T-cell (primary cell): ENCODE results near the gene ANKS4B. TPM values are rescaled to one million over a fixed set of nuclear protein-coding genes. Genes with fewer than 3 reads are reported as not detected.

Experiments
- ATAC-seq, 4 experiments: fragments of 200-7000 bp in 3 of 4; fragments of 150-1000 bp in 1 of 4; cut with Tn5 transposase; replicated peaks in 1 of 4; 1 replicate in 3 of 4; 2 replicates in 1 of 4; pipeline ENCODE4 v1.10.0; 2021; ENCODE audit warnings: moderate library complexity in 3 of 4, mild to moderate bottlenecking in 2 of 4, moderate number of reproducible peaks in 1 of 4
- CTCF ChIA-PET, 2 donors: fragments of 300-600 bp; sonication (Branson Sonifier 250); formaldehyde crosslinking; loops; one replicate each; lab custom pipeline; 2022; ENCODE audit warnings: antibody characterized with exemption in 2 of 2; lab: Charles Lee
- POLR2A ChIA-PET, 2 donors: fragments of 300-600 bp; sonication (Branson Sonifier 250); formaldehyde crosslinking; loops; one replicate each; lab custom pipeline; 2022; ENCODE audit warnings: antibody characterized with exemption in 2 of 2; lab: Charles Lee
- DNase-seq, 35 experiments: peaks; one replicate each; pipeline versions ENCODE4 v3.0.0 to v3.0.0-alpha.2; 2013 to 2023
- H3K27ac ChIP-seq: one replicate; pipeline ENCODE4 v1.5.1; 2013; ENCODE audit warnings: low read length
- H3K27me3 ChIP-seq, 2 experiments: replicated peaks in 1 of 2; 1 replicate in 1 of 2; 2 replicates in 1 of 2; pipeline versions ENCODE4 v1.6.1 to v1.7.0; 2013; ENCODE audit warnings: low read length in 1 of 2, mixed read lengths in 1 of 2; ENCODE audit not compliant: control insufficient read depth in 2 of 2, insufficient read depth in 2 of 2; ENCODE audit errors: extremely low read depth in 1 of 2
- H3K36me3 ChIP-seq, 2 donors: 1 replicate in 1 of 2; 2 replicates in 1 of 2; pipeline versions ENCODE4 v1.6.1 to v1.7.0; 2013; ENCODE audit warnings: low read length in 1 of 2; ENCODE audit not compliant: control insufficient read depth in 2 of 2, insufficient read depth in 1 of 2; ENCODE audit errors: extremely low read depth in 1 of 2
- H3K4me1 ChIP-seq, 2 experiments: 1 replicate in 1 of 2; 2 replicates in 1 of 2; pipeline versions ENCODE4 v1.6.1 to v1.7.0; 2013; ENCODE audit warnings: low read length in 2 of 2, mixed read lengths in 1 of 2; ENCODE audit not compliant: insufficient read depth in 2 of 2, control insufficient read depth in 1 of 2; ENCODE audit errors: extremely low read depth in 1 of 2
- H3K4me3 ChIP-seq, 2 donors: 1 replicate in 1 of 2; 2 replicates in 1 of 2; pipeline versions ENCODE4 v1.5.1 to v1.7.0; 2013; ENCODE audit warnings: mild to moderate bottlenecking in 2 of 2, low read length in 1 of 2, moderate library complexity in 1 of 2; ENCODE audit not compliant: control insufficient read depth in 1 of 2; ENCODE audit errors: extremely low read depth in 1 of 2
- H3K9me3 ChIP-seq: 2 replicates; pipeline ENCODE4 v1.7.0; 2013
- H3K27ac Mint-ChIP-seq, 2 donors: one replicate each; pipeline ENCODE4 v1.8.0; 2020 to 2021; ENCODE audit warnings: mild to moderate bottlenecking in 2 of 2, mixed read lengths in 2 of 2
- H3K27me3 Mint-ChIP-seq, 2 donors: one replicate each; pipeline ENCODE4 v1.8.0; 2021 to 2022; ENCODE audit warnings: mixed read lengths in 2 of 2
- H3K36me3 Mint-ChIP-seq: one replicate; pipeline ENCODE4 v1.8.0; 2021; ENCODE audit warnings: mixed read lengths
- H3K4me1 Mint-ChIP-seq, 3 donors: one replicate each; pipeline ENCODE4 v1.8.0; 2020 to 2022; ENCODE audit warnings: mixed read lengths in 3 of 3, mild to moderate bottlenecking in 1 of 3
- H3K4me3 Mint-ChIP-seq, 3 donors: one replicate each; pipeline ENCODE4 v1.8.0; 2020 to 2022; ENCODE audit warnings: mild to moderate bottlenecking in 3 of 3, mixed read lengths in 3 of 3, moderate library complexity in 3 of 3
- H3K9me3 Mint-ChIP-seq, 3 donors: one replicate each; pipeline ENCODE4 v1.8.0; 2020 to 2022; ENCODE audit warnings: mixed read lengths in 3 of 3
- WGBS: methylation state at CpG from one replicate; pipeline ENCODE4 v1.1.5; 2013; ENCODE audit warnings: missing lambda C conversion rate; ENCODE audit not compliant: insufficient coverage; 5-methylcytosine and 5-hydroxymethylcytosine counted together
- total RNA-seq, 35 experiments: library from RNA in 6 of 35; stranded (reverse) in 6 of 35; fragments of 120-200 nt in 1 of 35; gene quantifications; one replicate each; pipeline versions ENCODE4 v1.2.1 to v1.2.4 and lab custom pipeline; 2013 to 2026

ANKS4B gene
- total RNA-seq, 5 donors from 2014 or later (not counting 1 experiment from before 2014, with no cell fraction given) = 0.06 to 0.09 TPM; not detected in 3

DNA sequence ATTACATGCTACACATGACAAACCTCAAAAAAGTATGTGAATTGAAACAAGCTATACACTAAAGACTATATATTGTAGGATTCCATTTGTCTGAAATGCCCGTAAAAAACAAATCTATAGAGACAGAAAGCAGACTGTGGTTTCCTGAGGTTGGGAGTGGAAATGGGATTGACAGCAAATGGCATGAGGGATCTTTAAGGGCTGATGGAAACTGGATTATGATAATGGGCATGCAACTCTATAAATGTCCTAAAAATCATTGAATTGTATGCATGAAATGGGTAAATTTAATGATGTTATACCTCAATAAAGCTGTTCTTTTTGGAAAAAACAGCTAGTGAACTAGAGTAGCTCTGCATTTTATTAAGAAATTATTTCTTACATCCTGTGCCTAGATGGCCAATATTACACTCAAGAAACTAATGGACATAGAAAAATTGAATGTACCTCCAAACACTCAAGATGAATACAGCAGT lies 416 bp upstream of the ANKS4B start:
- no peak overlapping the region for H3K4me3 Mint-ChIP-seq
- POLR2A ChIA-PET = no interaction called here
- H3K27ac ChIP-seq = no peak overlapping the region
- H3K27me3 ChIP-seq = peaks cover 0 to 6% of the 10 kb centered on the region in 2 experiments
- H3K9me3 ChIP-seq = no peaks in the 10 kb centered on the region
- WGBS = no CpG with 5 or more reads among the region's 1 CpG
- CTCF ChIA-PET = no interaction called here
- H3K4me3 ChIP-seq = no peak overlapping the region
- no peak for DNase-seq
- peaks cover 28 to 35% of the 10 kb centered on the region in 2 donors for H3K27me3 Mint-ChIP-seq
- ATAC-seq = no peak
- H3K4me1 ChIP-seq = no peaks in the 10 kb centered on the region
- no peaks in the 10 kb centered on the region for H3K36me3 Mint-ChIP-seq
- H3K27ac Mint-ChIP-seq = no peak overlapping the region
- H3K4me1 Mint-ChIP-seq = no peaks in the 10 kb centered on the region
- no peaks in the 10 kb centered on the region for H3K36me3 ChIP-seq
- H3K9me3 Mint-ChIP-seq = no peaks in the 10 kb centered on the region

DNA sequence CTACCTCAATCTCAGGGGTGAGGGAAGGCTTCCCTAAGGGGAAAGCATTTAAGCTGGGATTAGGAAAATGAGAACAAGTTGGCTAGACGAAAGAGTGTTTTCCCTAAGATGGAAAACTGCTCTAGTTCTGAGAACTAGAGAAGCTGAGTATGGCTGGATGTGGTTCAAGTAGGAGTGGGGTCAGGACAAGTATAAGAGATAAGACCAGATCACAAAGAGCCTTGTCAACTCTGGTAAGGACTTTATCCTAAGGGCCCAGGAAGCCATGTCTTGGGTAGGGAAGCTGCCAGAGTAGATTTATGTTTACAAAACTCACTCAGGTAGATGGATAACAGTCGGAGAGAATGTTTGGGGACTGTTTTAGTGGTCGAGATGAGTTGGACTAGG lies 1.7 kb downstream of the ANKS4B start:
- WGBS = 68% methylated on average over 3 of the region's 3 CpGs

DNA sequence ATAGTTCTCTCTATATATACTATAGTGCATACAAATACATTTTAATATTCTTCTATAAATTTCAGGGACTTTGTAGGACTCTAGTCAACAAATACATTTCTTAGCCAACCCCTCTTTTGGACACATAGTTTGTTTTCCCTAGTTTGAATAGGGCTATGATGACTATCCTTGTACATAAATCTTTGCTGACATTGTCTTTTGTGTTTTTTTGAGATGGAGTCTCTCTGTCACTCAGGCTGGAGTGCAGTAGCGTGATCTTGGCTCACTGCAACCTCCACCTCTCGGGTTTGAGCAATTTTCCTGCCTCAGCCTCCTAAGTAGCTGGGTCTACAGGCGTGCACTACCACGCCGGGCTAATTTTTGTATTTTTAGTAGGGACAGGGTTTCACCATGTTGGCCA lies 3.3 kb downstream of the ANKS4B start:
- Histone ChIP-seq H3K27ac (no peak overlapping the region), H3K36me3 (no peaks in the 10 kb centered on the region), H3K27me3 (peaks cover 0 to 6% of the 10 kb centered on the region in 2 experiments), H3K4me3 (no peak overlapping the region), H3K4me1 (no peaks in the 10 kb centered on the region), H3K9me3 (no peaks in the 10 kb centered on the region)
- H3K27ac Mint-ChIP-seq = no peak overlapping the region
- peaks cover 11 to 22% of the 10 kb centered on the region in 2 donors for H3K27me3 Mint-ChIP-seq
- H3K36me3 Mint-ChIP-seq = no peaks in the 10 kb centered on the region
- WGBS = 0% methylated on average over 1 of the region's 5 CpGs
- CTCF ChIA-PET = no interaction called here
- H3K4me1 Mint-ChIP-seq = no peaks in the 10 kb centered on the region
- DNase-seq (no peak), ATAC-seq (no peak)
- no peak overlapping the region for H3K4me3 Mint-ChIP-seq
- no peaks in the 10 kb centered on the region for H3K9me3 Mint-ChIP-seq
- POLR2A ChIA-PET = no interaction called here

More for the DNA sequence above, 1.7 kb downstream of the ANKS4B start:
- Mint-ChIP-seq H3K4me1 (no peaks in the 10 kb centered on the region), H3K27me3 (peaks cover 22 to 27% of the 10 kb centered on the region in 2 donors), H3K27ac (no peak overlapping the region), H3K4me3 (no peak overlapping the region), H3K36me3 (no peaks in the 10 kb centered on the region), H3K9me3 (no peaks in the 10 kb centered on the region)
- Histone ChIP-seq H3K9me3 (no peaks in the 10 kb centered on the region), H3K27me3 (peaks cover 0 to 6% of the 10 kb centered on the region in 2 experiments), H3K36me3 (no peaks in the 10 kb centered on the region), H3K4me1 (no peaks in the 10 kb centered on the region), H3K4me3 (no peak overlapping the region), H3K27ac (no peak overlapping the region)
- ATAC-seq (no peak), DNase-seq (no peak)
- CTCF ChIA-PET = no interaction called here
- POLR2A ChIA-PET = no interaction called here

DNA sequence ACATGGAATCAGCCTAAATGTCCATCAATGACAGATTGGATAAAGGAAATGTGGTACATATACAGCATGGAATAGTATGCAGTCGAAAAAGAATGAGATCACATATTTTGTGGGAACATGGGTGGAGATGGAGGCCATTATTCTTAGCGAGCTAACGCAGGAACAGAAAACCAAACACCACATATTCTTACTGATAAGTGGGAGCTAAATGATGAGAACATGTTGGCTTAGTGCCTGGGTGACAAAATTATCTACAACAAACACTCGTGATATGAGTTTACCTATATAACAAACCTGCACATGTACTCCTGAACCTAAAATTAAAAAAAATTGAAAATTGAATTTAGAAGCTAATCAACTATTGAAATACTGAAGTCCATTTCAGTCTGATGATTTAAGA lies 6.1 kb downstream of the ANKS4B start:
- Mint-ChIP-seq H3K4me3 (no peak overlapping the region), H3K36me3 (no peaks in the 10 kb centered on the region), H3K27me3 (peaks cover 7 to 17% of the 10 kb centered on the region in 2 donors), H3K4me1 (no peaks in the 10 kb centered on the region), H3K9me3 (no peaks in the 10 kb centered on the region), H3K27ac (no peak overlapping the region)
- peaks cover 0 to 6% of the 10 kb centered on the region in 2 experiments for H3K27me3 ChIP-seq
- no peaks in the 10 kb centered on the region for H3K4me1 ChIP-seq
- H3K36me3 ChIP-seq = no peaks in the 10 kb centered on the region
- no peak overlapping the region for H3K27ac ChIP-seq
- no CpG with 5 or more reads among the region's 4 CpGs for WGBS
- ATAC-seq (no peak), DNase-seq (no peak)
- no peaks in the 10 kb centered on the region for H3K9me3 ChIP-seq
- POLR2A ChIA-PET = no interaction called here
- CTCF ChIA-PET = interaction anchor here in 1 of 2 donors (0.6 kb wide), 1 partner anchor 103 kb away, joined by 3 read pairs; no protein-coding TSS in a partner anchor
- H3K4me3 ChIP-seq = no peak overlapping the region

DNA sequence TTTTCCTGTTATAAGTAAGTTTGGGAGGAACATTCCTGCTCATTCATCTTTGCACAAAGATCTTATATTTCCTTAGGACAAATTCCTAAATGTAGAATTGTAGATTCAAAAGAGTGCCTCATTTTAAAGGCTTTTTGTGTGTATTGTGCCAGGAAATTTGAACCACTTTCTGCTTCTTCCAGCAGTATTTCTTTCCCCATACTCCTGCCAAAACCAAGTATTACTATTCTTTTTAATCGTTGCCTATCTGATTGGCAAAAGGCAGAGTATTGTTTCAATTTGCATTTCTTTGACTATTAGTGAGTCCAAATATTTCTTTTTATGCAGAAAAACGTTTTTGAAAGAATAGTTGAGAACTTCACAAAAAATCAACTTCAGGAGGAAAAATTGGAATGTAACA lies 9.3 kb downstream of the ANKS4B start:
- H3K4me1 Mint-ChIP-seq = no peaks in the 10 kb centered on the region
- no CpG with 5 or more reads among the region's 2 CpGs for WGBS
- H3K27me3 Mint-ChIP-seq = peaks cover 15% of the 10 kb centered on the region in 2 donors

DNA sequence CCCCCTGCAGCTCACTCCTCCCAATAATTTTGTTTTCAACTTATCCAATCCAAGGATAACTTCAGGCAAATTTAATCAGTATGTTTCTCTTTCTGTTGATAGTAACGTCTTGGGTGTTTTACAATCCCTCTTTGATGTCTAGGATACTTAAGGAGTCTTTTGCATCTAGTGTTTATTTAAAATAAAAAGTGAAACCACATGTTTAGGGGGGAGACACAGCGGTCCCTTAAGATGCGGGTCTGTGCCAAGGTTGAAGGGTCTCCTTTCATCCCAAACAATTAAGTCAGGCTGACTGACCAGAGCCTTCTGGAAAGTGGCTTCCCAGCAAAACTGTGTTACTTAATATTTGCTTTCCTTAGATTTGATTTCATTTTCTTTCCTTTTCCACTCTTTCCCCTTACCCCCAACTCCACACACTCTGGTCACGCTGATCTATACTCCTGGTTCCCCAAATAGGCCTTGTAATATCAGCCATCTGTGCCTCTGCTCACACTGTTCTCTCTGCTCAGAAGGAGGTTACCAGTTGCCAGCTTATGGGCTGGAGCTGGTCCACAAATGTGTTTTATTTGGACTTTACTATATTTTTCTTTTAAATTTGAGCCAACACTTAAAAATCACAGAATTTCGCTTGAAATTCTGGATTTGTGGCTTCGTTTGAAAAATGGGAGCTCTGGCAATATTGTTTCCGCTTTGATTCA lies 11.2 kb downstream of the ANKS4B start:
- DNase-seq (no peak), ATAC-seq (no peak)
- POLR2A ChIA-PET = no interaction called here
- Histone ChIP-seq H3K4me3 (no peak overlapping the region), H3K9me3 (no peaks in the 10 kb centered on the region), H3K27ac (no peak overlapping the region), H3K4me1 (no peaks in the 10 kb centered on the region), H3K36me3 (no peaks in the 10 kb centered on the region), H3K27me3 (peaks cover 0 to 5% of the 10 kb centered on the region in 2 experiments)
- H3K27me3 Mint-ChIP-seq = peaks cover 14 to 23% of the 10 kb centered on the region in 2 donors
- WGBS = 80% methylated on average over 1 of the region's 7 CpGs
- no peaks in the 10 kb centered on the region for H3K4me1 Mint-ChIP-seq
- H3K9me3 Mint-ChIP-seq = no peaks in the 10 kb centered on the region
- H3K36me3 Mint-ChIP-seq = no peaks in the 10 kb centered on the region
- H3K4me3 Mint-ChIP-seq = no peak overlapping the region
- no peak overlapping the region for H3K27ac Mint-ChIP-seq
- CTCF ChIA-PET = no interaction called here

More for the DNA sequence above, 9.3 kb downstream of the ANKS4B start:
- no peaks in the 10 kb centered on the region for H3K4me1 ChIP-seq
- H3K9me3 ChIP-seq = no peaks in the 10 kb centered on the region
- DNase-seq = no peak
- H3K27ac ChIP-seq = no peak overlapping the region
- no peak overlapping the region for H3K27ac Mint-ChIP-seq
- H3K4me3 Mint-ChIP-seq = no peak overlapping the region
- H3K4me3 ChIP-seq = no peak overlapping the region
- H3K36me3 Mint-ChIP-seq = no peaks in the 10 kb centered on the region
- H3K9me3 Mint-ChIP-seq = no peaks in the 10 kb centered on the region
- ATAC-seq = no peak
- H3K27me3 ChIP-seq = peaks cover 0 to 5% of the 10 kb centered on the region in 2 experiments
- ChIA-PET POLR2A (no interaction called here), CTCF (interaction anchor here in 1 of 2 donors (0.8 kb wide), 1 partner anchor 29 kb away, joined by 3 read pairs; no protein-coding TSS in a partner anchor)
- H3K36me3 ChIP-seq = no peaks in the 10 kb centered on the region
